Neural cell (in vitro differentiated cells): Measurements from ENCODE around the gene LBHD1. TPM values are rescaled to one million over a fixed set of nuclear protein-coding genes. Genes with fewer than 3 reads are reported as not detected.
"Not testable (repeated sequence)": the region's sequence is repeated elsewhere in the genome, so short reads cannot be mapped to it uniquely, and the experiment has no call there.

Experiments used
- H2AFZ ChIP-seq: fragments of 200-600, 300-800 bp; sonication (generic), shearing (Covaris generic); 2 replicates; pipeline ENCODE4 v1.6.0; 2014; ENCODE audit warnings: low read depth, mild to moderate bottlenecking, antibody characterized with exemption, low read length, moderate library complexity
- H3F3A ChIP-seq: fragments of 200-600 bp; shearing (Covaris generic); 2 replicates; pipeline ENCODE4 v1.6.1; 2016; ENCODE audit warnings: mild to moderate bottlenecking, moderate library complexity, mixed read lengths, antibody characterized with exemption, low read length; ENCODE audit not compliant: insufficient read depth, poor library complexity, severe bottlenecking
- H3K27ac ChIP-seq: fragments of 200-600, 300-800 bp; sonication (generic), shearing (Covaris generic); 2 replicates; pipeline ENCODE4 v1.5.1; 2014; ENCODE audit warnings: mild to moderate bottlenecking, low read length, moderate library complexity
- H3K27me3 ChIP-seq: fragments of 300-800, 200-600 bp; sonication (generic), shearing (Covaris generic); 2 replicates; pipeline ENCODE4 v1.6.0; 2014; ENCODE audit warnings: mild to moderate bottlenecking, low read depth, low read length, moderate library complexity; ENCODE audit not compliant: insufficient read depth
- H3K36me3 ChIP-seq: fragments of 300-800, 200-600 bp; sonication (generic), shearing (Covaris generic); 2 replicates; pipeline ENCODE4 v1.5.1; 2014; ENCODE audit warnings: mild to moderate bottlenecking, antibody characterized with exemption, low read length, moderate library complexity; ENCODE audit not compliant: insufficient read depth
- H3K4me2 ChIP-seq: fragments of 300-800, 200-600 bp; sonication (generic), shearing (Covaris generic); 2 replicates; pipeline ENCODE4 v1.6.0; 2014; ENCODE audit warnings: mild to moderate bottlenecking, low read length
- H3K4me3 ChIP-seq: fragments of 300-800, 200-600 bp; sonication (generic), shearing (Covaris generic); 2 replicates; pipeline ENCODE4 v1.5.1; 2014; ENCODE audit warnings: mild to moderate bottlenecking, low read length, moderate library complexity
- H3K79me2 ChIP-seq: fragments of 200-600 bp; shearing (Covaris generic); replicated peaks from 2 replicates; pipeline ENCODE4 v1.6.0; 2014; ENCODE audit warnings: mild to moderate bottlenecking, low read length, moderate library complexity; ENCODE audit not compliant: insufficient read depth
- H3K9ac ChIP-seq: fragments of 300-800, 200-600 bp; sonication (generic), shearing (Covaris generic); 2 replicates; pipeline ENCODE4 v1.6.1; 2016; ENCODE audit warnings: mild to moderate bottlenecking, low read length, mixed read lengths
- H3K9me2 ChIP-seq: fragments of 200-600 bp; shearing (Covaris generic); 2 replicates; pipeline ENCODE4 v1.6.1; 2016; ENCODE audit warnings: mild to moderate bottlenecking, low read length, mixed read lengths; ENCODE audit not compliant: insufficient read depth
- H3K9me3 ChIP-seq: fragments of 200-600, 300-800 bp; sonication (generic), shearing (Covaris generic); 2 replicates; pipeline ENCODE4 v1.6.1; 2016; ENCODE audit warnings: mild to moderate bottlenecking, mixed run types, low read length, moderate library complexity, mixed read lengths
- H4K20me1 ChIP-seq: fragments of 200-600 bp; shearing (Covaris generic); 2 replicates; pipeline ENCODE4 v1.6.1; 2016; ENCODE audit warnings: mild to moderate bottlenecking, mixed run types; ENCODE audit not compliant: insufficient read depth
- EP300 ChIP-seq: fragments of 450-650 bp; conservative IDR thresholded peaks from 2 replicates; pipeline ENCODE4 v1.6.1; 2014; ENCODE audit warnings: antibody characterized with exemption, mild to moderate bottlenecking, moderate library complexity; ENCODE audit not compliant: poor library complexity, severe bottlenecking
- EZH2 ChIP-seq: fragments of 200-600, 300-800 bp; shearing (Covaris generic), sonication (generic); IDR thresholded peaks from 2 replicates; pipeline ENCODE4 v1.6.1; 2014; ENCODE audit warnings: antibody characterized with exemption, low read length, borderline replicate concordance, mild to moderate bottlenecking; ENCODE audit not compliant: insufficient read depth, poor library complexity, severe bottlenecking
- MXI1 ChIP-seq: fragments of 450-650 bp; conservative IDR thresholded peaks from 2 replicates; pipeline ENCODE4 v1.6.1; 2014; ENCODE audit warnings: antibody characterized with exemption, mild to moderate bottlenecking; ENCODE audit not compliant: poor library complexity, severe bottlenecking
- POLR2AphosphoS5 ChIP-seq: IDR thresholded peaks from 2 replicates; pipeline ENCODE4 v1.6.1; 2012
- RAD21 ChIP-seq: fragments of 450-650 bp; conservative IDR thresholded peaks from 2 replicates; pipeline ENCODE4 v1.6.1; 2014; ENCODE audit warnings: antibody characterized with exemption, mild to moderate bottlenecking, moderate library complexity
- SMC3 ChIP-seq: fragments of 450-650 bp; conservative IDR thresholded peaks from 2 replicates; pipeline ENCODE4 v1.6.1; 2014; ENCODE audit warnings: antibody characterized with exemption, mild to moderate bottlenecking, moderate library complexity; ENCODE audit not compliant: poor library complexity
- TAF1 ChIP-seq: IDR thresholded peaks from 2 replicates; pipeline ENCODE4 v1.6.1; 2012; ENCODE audit warnings: low read depth
- polyA plus RNA-seq: library from polyadenylated mRNA; depleted of rRNA; stranded (reverse); fragments of >200 nt; gene quantifications from 2 replicates; pipeline ENCODE4 v1.2.3, GENCODE V29; 2014
- TF ChIP-seq, protein P1 (sequence below): IDR thresholded peaks from 2 replicates; pipeline ENCODE4 v1.6.1; 2012; ENCODE audit warnings: borderline replicate concordance
- TF ChIP-seq, protein P2 (sequence below): fragments of 450-650 bp; IDR thresholded peaks from 2 replicates; pipeline ENCODE4 v1.5.1; 2014; ENCODE audit warnings: antibody characterized with exemption, mild to moderate bottlenecking, moderate library complexity; ENCODE audit not compliant: poor library complexity, severe bottlenecking

The LBHD1 gene
- polyA plus RNA-seq, 1 donor from 2014 or later = 10.6 TPM

DNA sequence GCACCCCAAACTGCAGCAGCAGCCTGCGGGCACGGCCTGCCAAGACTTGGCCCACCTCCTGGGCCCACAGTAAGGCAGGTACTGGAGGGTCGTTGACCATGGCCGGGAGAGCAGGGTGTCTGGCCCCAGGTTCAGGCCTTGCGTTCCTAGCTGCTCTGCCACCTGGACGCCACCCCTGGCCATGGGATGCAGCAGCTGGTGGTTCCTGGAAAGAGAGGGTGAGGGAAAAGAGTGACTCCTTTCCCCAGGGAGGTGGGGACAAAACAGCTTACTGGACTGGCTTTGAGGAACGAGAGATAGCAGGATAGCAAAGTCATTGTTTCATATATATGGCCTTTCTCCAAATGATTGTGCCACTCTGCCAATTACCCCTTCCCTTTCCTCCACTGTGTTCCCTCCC is 33.3 kb upstream of the LBHD1 start:
- H3K9ac ChIP-seq = peak overlapping the region; percentile 99
- H3K36me3 ChIP-seq = peaks cover 6% of the 10 kb centered on the region
- no peak overlapping the region for H2AFZ ChIP-seq
- no peaks in the 10 kb centered on the region for H3K27me3 ChIP-seq
- peaks cover 6% of the 10 kb centered on the region for H3F3A ChIP-seq
- H3K4me2 ChIP-seq = peak overlapping the region; percentile 79
- H3K9me3 ChIP-seq = no peaks in the 10 kb centered on the region
- peak overlapping the region; percentile 75 for H3K4me3 ChIP-seq
- H4K20me1 ChIP-seq = no peaks in the 10 kb centered on the region
- H3K27ac ChIP-seq = peak overlapping the region; percentile 96
- no peaks in the 10 kb centered on the region for H3K9me2 ChIP-seq
- TF ChIP-seq EP300 (no peak), TAF1 (no peak), POLR2AphosphoS5 (no peak), MXI1 (no peak), RAD21 (no peak), EZH2 (no peak), SMC3 (no peak)
- TF ChIP-seq, protein P1, sequence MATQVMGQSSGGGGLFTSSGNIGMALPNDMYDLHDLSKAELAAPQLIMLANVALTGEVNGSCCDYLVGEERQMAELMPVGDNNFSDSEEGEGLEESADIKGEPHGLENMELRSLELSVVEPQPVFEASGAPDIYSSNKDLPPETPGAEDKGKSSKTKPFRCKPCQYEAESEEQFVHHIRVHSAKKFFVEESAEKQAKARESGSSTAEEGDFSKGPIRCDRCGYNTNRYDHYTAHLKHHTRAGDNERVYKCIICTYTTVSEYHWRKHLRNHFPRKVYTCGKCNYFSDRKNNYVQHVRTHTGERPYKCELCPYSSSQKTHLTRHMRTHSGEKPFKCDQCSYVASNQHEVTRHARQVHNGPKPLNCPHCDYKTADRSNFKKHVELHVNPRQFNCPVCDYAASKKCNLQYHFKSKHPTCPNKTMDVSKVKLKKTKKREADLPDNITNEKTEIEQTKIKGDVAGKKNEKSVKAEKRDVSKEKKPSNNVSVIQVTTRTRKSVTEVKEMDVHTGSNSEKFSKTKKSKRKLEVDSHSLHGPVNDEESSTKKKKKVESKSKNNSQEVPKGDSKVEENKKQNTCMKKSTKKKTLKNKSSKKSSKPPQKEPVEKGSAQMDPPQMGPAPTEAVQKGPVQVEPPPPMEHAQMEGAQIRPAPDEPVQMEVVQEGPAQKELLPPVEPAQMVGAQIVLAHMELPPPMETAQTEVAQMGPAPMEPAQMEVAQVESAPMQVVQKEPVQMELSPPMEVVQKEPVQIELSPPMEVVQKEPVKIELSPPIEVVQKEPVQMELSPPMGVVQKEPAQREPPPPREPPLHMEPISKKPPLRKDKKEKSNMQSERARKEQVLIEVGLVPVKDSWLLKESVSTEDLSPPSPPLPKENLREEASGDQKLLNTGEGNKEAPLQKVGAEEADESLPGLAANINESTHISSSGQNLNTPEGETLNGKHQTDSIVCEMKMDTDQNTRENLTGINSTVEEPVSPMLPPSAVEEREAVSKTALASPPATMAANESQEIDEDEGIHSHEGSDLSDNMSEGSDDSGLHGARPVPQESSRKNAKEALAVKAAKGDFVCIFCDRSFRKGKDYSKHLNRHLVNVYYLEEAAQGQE = no peak
- TF ChIP-seq, protein P2, sequence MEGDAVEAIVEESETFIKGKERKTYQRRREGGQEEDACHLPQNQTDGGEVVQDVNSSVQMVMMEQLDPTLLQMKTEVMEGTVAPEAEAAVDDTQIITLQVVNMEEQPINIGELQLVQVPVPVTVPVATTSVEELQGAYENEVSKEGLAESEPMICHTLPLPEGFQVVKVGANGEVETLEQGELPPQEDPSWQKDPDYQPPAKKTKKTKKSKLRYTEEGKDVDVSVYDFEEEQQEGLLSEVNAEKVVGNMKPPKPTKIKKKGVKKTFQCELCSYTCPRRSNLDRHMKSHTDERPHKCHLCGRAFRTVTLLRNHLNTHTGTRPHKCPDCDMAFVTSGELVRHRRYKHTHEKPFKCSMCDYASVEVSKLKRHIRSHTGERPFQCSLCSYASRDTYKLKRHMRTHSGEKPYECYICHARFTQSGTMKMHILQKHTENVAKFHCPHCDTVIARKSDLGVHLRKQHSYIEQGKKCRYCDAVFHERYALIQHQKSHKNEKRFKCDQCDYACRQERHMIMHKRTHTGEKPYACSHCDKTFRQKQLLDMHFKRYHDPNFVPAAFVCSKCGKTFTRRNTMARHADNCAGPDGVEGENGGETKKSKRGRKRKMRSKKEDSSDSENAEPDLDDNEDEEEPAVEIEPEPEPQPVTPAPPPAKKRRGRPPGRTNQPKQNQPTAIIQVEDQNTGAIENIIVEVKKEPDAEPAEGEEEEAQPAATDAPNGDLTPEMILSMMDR = no peak
- peaks cover 40% of the 10 kb centered on the region for H3K79me2 ChIP-seq

DNA sequence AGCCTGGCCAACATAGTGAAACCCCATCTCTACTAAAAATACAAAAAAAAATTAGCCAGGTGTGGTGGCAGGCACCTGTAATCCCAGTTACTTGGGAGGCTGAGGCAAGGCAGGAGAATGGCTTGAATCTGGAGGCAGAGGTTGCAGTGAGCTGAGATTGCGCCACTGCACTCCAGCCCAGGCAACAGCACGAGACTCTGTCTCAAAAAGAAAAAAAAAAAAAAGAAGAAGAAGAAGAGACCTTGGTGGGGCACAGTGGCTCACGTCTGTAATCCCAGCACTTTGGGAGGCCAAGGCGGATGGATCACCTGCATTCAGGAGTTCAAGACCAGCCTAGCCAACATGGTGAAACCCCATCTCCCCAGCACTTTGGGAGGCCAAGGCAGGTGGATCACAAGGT is 31.9 kb upstream of the LBHD1 start:
- H3K79me2 ChIP-seq = peaks cover 40% of the 10 kb centered on the region
- not testable (repeated sequence) for H3K4me2 ChIP-seq, H2AFZ ChIP-seq, H3K36me3 ChIP-seq, H4K20me1 ChIP-seq, H3K27me3 ChIP-seq, H3F3A ChIP-seq, H3K27ac ChIP-seq, H3K9me2 ChIP-seq, H3K9ac ChIP-seq, H3K4me3 ChIP-seq, H3K9me3 ChIP-seq

DNA sequence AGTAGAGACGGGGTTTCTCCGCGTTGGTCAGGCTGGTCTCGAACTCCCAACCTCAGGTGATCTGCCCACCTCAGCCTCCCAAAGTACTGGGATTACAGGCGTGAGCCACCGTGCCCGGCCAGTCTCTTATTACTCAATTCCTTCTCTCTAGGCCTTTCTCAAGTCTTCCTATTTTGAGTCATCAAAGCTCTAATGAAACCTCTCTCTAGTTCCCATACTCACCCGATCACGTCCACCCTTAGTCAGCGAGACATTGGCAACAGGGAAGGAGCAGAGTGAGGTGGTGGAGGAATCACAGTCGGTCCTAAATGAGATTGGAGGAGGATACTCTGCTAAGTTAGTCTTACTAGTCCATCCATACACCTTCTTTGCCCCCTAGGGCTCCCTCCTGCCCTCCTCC is 30.2 kb upstream of the LBHD1 start:
- H3K9me2 ChIP-seq = no peaks in the 10 kb centered on the region
- no peak overlapping the region for H2AFZ ChIP-seq
- H3K27ac ChIP-seq = no peak overlapping the region
- no peaks in the 10 kb centered on the region for H3K36me3 ChIP-seq
- no peak overlapping the region for H3K4me3 ChIP-seq
- TF ChIP-seq RAD21 = no peak
- TF ChIP-seq EZH2 = no peak
- no peak for TF ChIP-seq SMC3
- TF ChIP-seq, protein P2 = no peak
- TF ChIP-seq, protein P1 = no peak
- no peak for TF ChIP-seq POLR2AphosphoS5
- TF ChIP-seq MXI1 = no peak
- no peak for TF ChIP-seq TAF1
- no peak for TF ChIP-seq EP300
- H3K9me3 ChIP-seq = no peaks in the 10 kb centered on the region
- peaks cover 25% of the 10 kb centered on the region for H3K79me2 ChIP-seq
- H3F3A ChIP-seq = no peaks in the 10 kb centered on the region
- no peaks in the 10 kb centered on the region for H4K20me1 ChIP-seq
- H3K27me3 ChIP-seq = no peaks in the 10 kb centered on the region
- H3K4me2 ChIP-seq = no peak overlapping the region
- H3K9ac ChIP-seq = no peak overlapping the region
